Coronary artery (tissue), 2 donors: ENCODE measurements around the gene SH3GLB1.
"Not testable (repeated sequence)": the region's sequence is repeated elsewhere in the genome, so short reads cannot be mapped to it uniquely, and the experiment has no call there.

Experiments
- DNase-seq: peaks from one replicate; pipeline ENCODE4 v3.0.0-alpha.2; 2017; ENCODE audit warnings: low spot score
- H3K27ac ChIP-seq, 2 donors: fragments of 200-600 bp; sonication (generic); one replicate each; pipeline ENCODE4 v1.5.1; 2016 to 2019
- H3K4me3 ChIP-seq: fragments of 200-600 bp; sonication (generic); 2 replicates; pipeline ENCODE4 v1.5.1; 2016; ENCODE audit warnings: mild to moderate bottlenecking, moderate library complexity
- CTCF ChIP-seq: fragments of 200-600 bp; sonication (generic); IDR thresholded peaks from one replicate; pipeline ENCODE4 v1.5.1; 2019; ENCODE audit warnings: antibody characterized with exemption

The SH3GLB1 gene

GRCh38 chr1:86704458-86704971 is at the start of gene SH3GLB1:
Gene SH3GLB1, plus strand, starts transcription at chr1:86704576. Its CDS starts 324 bp downstream, at chr1:86704900.
- peak; percentile 93 for TF ChIP-seq CTCF
- H3K27ac ChIP-seq = peak within 1 kb of the TSS; percentile 91 to 97
- DNase-seq = peak; percentile 87
- peak within 1 kb of the TSS; percentile 87 for H3K4me3 ChIP-seq

GRCh38 chr1:86658381-86658780 is 46.0 kb upstream of the SH3GLB1 start:
- not testable (repeated sequence) for H3K27ac ChIP-seq, DNase-seq, H3K4me3 ChIP-seq

- H3K27ac ChIP-seq = no peak overlapping the region
- no peak for TF ChIP-seq CTCF
- DNase-seq = no peak
- no peak overlapping the region for H3K4me3 ChIP-seq
These were observed 38.0 kb upstream of the SH3GLB1 start for GRCh38 chr1:86666368-86666767.

DNA sequence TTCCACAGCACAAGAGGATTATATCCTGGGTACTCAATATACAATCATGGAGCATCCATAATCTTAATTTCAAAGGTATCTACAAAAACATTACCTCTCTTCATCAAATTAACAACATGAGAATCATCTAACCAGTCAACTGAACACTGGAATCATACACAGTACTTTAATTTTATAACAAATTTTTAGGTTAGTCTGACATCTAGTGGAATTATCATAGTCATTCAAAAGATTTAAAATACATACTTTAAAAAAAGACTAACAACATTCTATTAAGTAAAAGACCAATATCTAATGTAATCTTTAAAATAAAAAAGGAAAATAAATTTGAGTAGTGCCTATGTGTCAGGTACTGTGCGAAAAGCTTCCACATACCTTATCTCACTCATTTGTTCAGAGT is 16.8 kb upstream of the SH3GLB1 start:
- TF ChIP-seq CTCF = no peak
- DNase-seq = no peak
- Histone ChIP-seq H3K27ac (no peak overlapping the region), H3K4me3 (no peak overlapping the region)

- Histone ChIP-seq H3K27ac (no peak overlapping the region), H3K4me3 (no peak overlapping the region)
- TF ChIP-seq CTCF = no peak
- no peak for DNase-seq
These were observed 11.7 kb upstream of the SH3GLB1 start for GRCh38 chr1:86692641-86693040.

- no peak for TF ChIP-seq CTCF
- H3K4me3 ChIP-seq = no peak overlapping the region
- DNase-seq = no peak
- H3K27ac ChIP-seq = no peak overlapping the region
These were observed 9.0 kb upstream of the SH3GLB1 start for GRCh38 chr1:86695400-86695799.

- no peak for TF ChIP-seq CTCF
- Histone ChIP-seq H3K4me3 (no peak overlapping the region), H3K27ac (no peak overlapping the region)
- DNase-seq = no peak
These were observed 7.9 kb upstream of the SH3GLB1 start for GRCh38 chr1:86696522-86696921.

- no peak for TF ChIP-seq CTCF
- DNase-seq = no peak
- H3K4me3 ChIP-seq = no peak overlapping the region
- H3K27ac ChIP-seq = no peak overlapping the region
These were observed 5.2 kb upstream of the SH3GLB1 start for GRCh38 chr1:86699186-86699585.
